AG04450 (cell line): ENCODE measurements around the gene PURB. TPM values are rescaled to one million over a fixed set of nuclear protein-coding genes. Genes with fewer than 3 reads are reported as not detected.

Source experiments
- CTCF ChIA-PET: fragments of 300-600, 350-600 bp; formaldehyde crosslinking; extraction: SDS; loops from one replicate; lab custom pipeline; 2022; ENCODE audit warnings: antibody characterized with exemption, inconsistent platforms; lab: Charles Lee
- POLR2A ChIA-PET: fragments of 350-600 bp; formaldehyde crosslinking; extraction: SDS; loops from one replicate; lab custom pipeline; 2021; ENCODE audit warnings: antibody characterized with exemption, inconsistent platforms; lab: Yijun Ruan, JAX
- DNase-seq: peaks from one replicate; pipeline ENCODE4 v3.0.0-alpha.2; 2011; ENCODE audit warnings: low read depth, low spot score
- H3K27ac ChIP-seq: one replicate; pipeline ENCODE4 v1.5.1; 2012; ENCODE audit warnings: low read depth, low read length, control low read depth
- H3K27me3 ChIP-seq: one replicate; pipeline ENCODE4 v1.6.0; 2012; ENCODE audit warnings: low read length; ENCODE audit not compliant: control insufficient read depth, insufficient read depth
- H3K4me3 ChIP-seq: 2 replicates; pipeline ENCODE4 v1.5.1; 2011; ENCODE audit warnings: mild to moderate bottlenecking, low read depth, low read length, control low read depth
- H3K9me3 ChIP-seq: 2 replicates; pipeline ENCODE4 v1.5.1; 2012; ENCODE audit warnings: low read length; ENCODE audit not compliant: control insufficient read depth, insufficient read depth
- polyA plus RNA-seq: library from polyadenylated mRNA; depleted of rRNA; stranded (reverse); fragments of >200 nt; gene quantifications from 2 replicates; pipeline ENCODE4 v1.2.3, GENCODE V29; 2011
- TF ChIP-seq, protein P1 (sequence below): IDR thresholded peaks from 2 replicates; pipeline ENCODE4 v1.5.1; 2011; ENCODE audit warnings: low read depth, low read length, control low read depth, inconsistent platforms

Gene PURB
- polyA plus RNA-seq, 1 experiment: 7.6 TPM

GRCh38 chr7:44883961-44884620 is 1.2 kb downstream of the PURB start:
- ChIA-PET CTCF (no interaction called here), POLR2A (interaction anchor here (0.8 to 2.3 kb wide), 11 partner anchors 17 to 115 kb away, joined by 3 to 17 read pairs (median 4); partner anchors contain the start of gene H2AZ2)
- peak overlapping the region; percentile 91 for H3K27ac ChIP-seq
- H3K27me3 ChIP-seq: no peaks in the 10 kb centered on the region
- DNase-seq: no peak
- peak overlapping the region; percentile 79 for H3K4me3 ChIP-seq
- TF ChIP-seq, protein P1, sequence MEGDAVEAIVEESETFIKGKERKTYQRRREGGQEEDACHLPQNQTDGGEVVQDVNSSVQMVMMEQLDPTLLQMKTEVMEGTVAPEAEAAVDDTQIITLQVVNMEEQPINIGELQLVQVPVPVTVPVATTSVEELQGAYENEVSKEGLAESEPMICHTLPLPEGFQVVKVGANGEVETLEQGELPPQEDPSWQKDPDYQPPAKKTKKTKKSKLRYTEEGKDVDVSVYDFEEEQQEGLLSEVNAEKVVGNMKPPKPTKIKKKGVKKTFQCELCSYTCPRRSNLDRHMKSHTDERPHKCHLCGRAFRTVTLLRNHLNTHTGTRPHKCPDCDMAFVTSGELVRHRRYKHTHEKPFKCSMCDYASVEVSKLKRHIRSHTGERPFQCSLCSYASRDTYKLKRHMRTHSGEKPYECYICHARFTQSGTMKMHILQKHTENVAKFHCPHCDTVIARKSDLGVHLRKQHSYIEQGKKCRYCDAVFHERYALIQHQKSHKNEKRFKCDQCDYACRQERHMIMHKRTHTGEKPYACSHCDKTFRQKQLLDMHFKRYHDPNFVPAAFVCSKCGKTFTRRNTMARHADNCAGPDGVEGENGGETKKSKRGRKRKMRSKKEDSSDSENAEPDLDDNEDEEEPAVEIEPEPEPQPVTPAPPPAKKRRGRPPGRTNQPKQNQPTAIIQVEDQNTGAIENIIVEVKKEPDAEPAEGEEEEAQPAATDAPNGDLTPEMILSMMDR: no peak
- no peaks in the 10 kb centered on the region; the same call in 1 of the 2 replicates for H3K9me3 ChIP-seq

- CTCF ChIA-PET: interaction anchor here (1.6 to 3.9 kb wide), 3 partner anchors 26 to 253 kb away, joined by 3 to 25 read pairs (median 15); no protein-coding TSS in a partner anchor
- H3K27ac ChIP-seq: no peak overlapping the region
- H3K27me3 ChIP-seq: no peaks in the 10 kb centered on the region
- TF ChIP-seq, protein P1: no peak
- peak overlapping the region; percentile 79 for H3K4me3 ChIP-seq
- DNase-seq: no peak
- H3K9me3 ChIP-seq: no peaks in the 10 kb centered on the region; the same call in 1 of the 2 replicates
- POLR2A ChIA-PET: interaction anchor here (0.9 kb wide), 1 partner anchor 35 kb away, joined by 3 read pairs; the partner anchor contains the start of gene H2AZ2
Measured at GRCh38 chr7:44882899-44883298, 2.4 kb downstream of the PURB start.

- Histone ChIP-seq H3K27ac (peak overlapping the region; percentile 47), H3K4me3 (peak overlapping the region; percentile 79), H3K27me3 (no peaks in the 10 kb centered on the region), H3K9me3 (no peaks in the 10 kb centered on the region; the same call in 1 of the 2 replicates)
- CTCF ChIA-PET: interaction anchor here (0.8 to 3.9 kb wide), 7 partner anchors 19 to 534 kb away, joined by 3 to 25 read pairs (median 4); no protein-coding TSS in a partner anchor
- TF ChIP-seq, protein P1: no peak
- POLR2A ChIA-PET: interaction anchor here (0.6 to 1.2 kb wide), 2 partner anchors 12 to 14 kb away, joined by 3 to 6 read pairs; no protein-coding TSS in a partner anchor
- DNase-seq: peak; percentile 55
Measured at GRCh38 chr7:44881610-44882009, 3.7 kb downstream of the PURB start.

DNA sequence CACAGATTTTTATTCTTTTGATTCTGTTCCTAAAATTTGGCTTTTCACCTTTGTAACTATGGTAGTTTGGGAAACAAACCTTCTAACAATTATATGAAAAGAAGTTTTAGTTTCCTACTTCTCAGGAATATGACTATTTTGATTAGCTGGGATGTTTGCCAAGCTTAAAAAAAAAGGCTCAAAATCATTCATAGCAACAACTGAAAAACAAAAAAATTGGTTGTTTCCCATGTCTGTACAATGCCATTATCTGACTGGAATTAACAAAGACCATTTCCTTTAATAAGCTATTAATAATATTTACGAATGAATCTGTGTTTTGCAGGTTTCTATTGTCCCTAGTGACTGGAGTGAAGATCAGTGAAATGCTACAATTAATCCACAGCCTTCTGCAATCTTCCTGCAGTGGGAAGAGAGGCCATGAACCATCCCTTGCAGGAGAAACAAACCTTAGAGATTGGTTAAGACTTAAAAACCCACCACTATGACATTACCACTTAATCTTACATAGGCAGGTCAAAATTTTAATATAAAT is 4.2 kb downstream of the PURB start:
- no peak for DNase-seq
- Histone ChIP-seq H3K4me3 (peak overlapping the region; percentile 79), H3K9me3 (no peaks in the 10 kb centered on the region; the same call in 1 of the 2 replicates), H3K27ac (peak overlapping the region; percentile 79), H3K27me3 (no peaks in the 10 kb centered on the region)
- CTCF ChIA-PET: interaction anchor here (0.8 to 3.9 kb wide), 6 partner anchors 18 to 534 kb away, joined by 3 to 25 read pairs (median 4); no protein-coding TSS in a partner anchor
- POLR2A ChIA-PET: interaction anchor here (1.0 to 1.2 kb wide), 2 partner anchors 12 to 14 kb away, joined by 3 to 11 read pairs; no protein-coding TSS in a partner anchor
- TF ChIP-seq, protein P1: no peak
